CD4-positive, alpha-beta memory T cell (primary cell): Measurements from ENCODE around the gene MOB2. TPM values are rescaled to one million over a fixed set of nuclear protein-coding genes. Genes with fewer than 3 reads are reported as not detected.
A peak's percentile ranks its signal among the peaks of the same experiment; 100 is the strongest.

Source experiments
- CTCF ChIA-PET: fragments of 350-600 bp; sonication (Branson Sonifier 250); formaldehyde crosslinking; loops from one replicate; lab custom pipeline; 2021; ENCODE audit warnings: inconsistent platforms; ENCODE audit not compliant: partially characterized antibody; lab: Charles Lee
- POLR2A ChIA-PET: fragments of 350-600 bp; sonication (Branson Sonifier 250); formaldehyde crosslinking; loops from one replicate; lab custom pipeline; 2021; ENCODE audit not compliant: partially characterized antibody; lab: Charles Lee
- DNase-seq, 5 donors: peaks; one replicate each; pipeline versions ENCODE4 v3.0.0 to v3.0.0-alpha.2; 2020 to 2022; ENCODE audit warnings: mixed read lengths in 1 of 5
- H3K27ac ChIP-seq: one replicate; pipeline ENCODE4 v1.7.0; 2013; ENCODE audit warnings: low read depth, low read length
- H3K27me3 ChIP-seq: 2 replicates; pipeline ENCODE4 v1.7.0; 2013; ENCODE audit warnings: mild to moderate bottlenecking, low read length, moderate library complexity; ENCODE audit not compliant: insufficient read depth
- H3K36me3 ChIP-seq: 2 replicates; pipeline ENCODE4 v1.7.0; 2013; ENCODE audit warnings: mild to moderate bottlenecking, low read length, moderate library complexity; ENCODE audit not compliant: insufficient read depth
- H3K4me1 ChIP-seq: 2 replicates; pipeline ENCODE4 v1.7.0; 2013; ENCODE audit warnings: mild to moderate bottlenecking, low read length, moderate library complexity; ENCODE audit not compliant: insufficient read depth
- H3K4me3 ChIP-seq, 2 donors: one replicate each; pipeline ENCODE4 v1.7.0; 2013; ENCODE audit warnings: low read length in 2 of 2, mild to moderate bottlenecking in 1 of 2
- H3K9me3 ChIP-seq, 2 donors: one replicate each; pipeline ENCODE4 v1.7.0; 2013; ENCODE audit warnings: low read length in 2 of 2, control low read depth in 1 of 2; ENCODE audit not compliant: control insufficient read depth in 1 of 2
- H3K27ac Mint-ChIP-seq, 7 donors: one replicate each; pipeline ENCODE4 v1.8.0; 2020 to 2021; ENCODE audit warnings: mixed read lengths in 7 of 7, mild to moderate bottlenecking in 6 of 7, inconsistent platforms in 3 of 7, moderate library complexity in 3 of 7
- H3K27me3 Mint-ChIP-seq, 2 donors: one replicate each; pipeline ENCODE4 v1.8.0; 2020 to 2021; ENCODE audit warnings: mixed read lengths in 2 of 2
- H3K36me3 Mint-ChIP-seq, 2 donors: one replicate each; pipeline ENCODE4 v1.8.0; 2020 to 2021; ENCODE audit warnings: mixed read lengths in 2 of 2, inconsistent platforms in 1 of 2, mild to moderate bottlenecking in 1 of 2
- H3K4me1 Mint-ChIP-seq, 4 donors: one replicate each; pipeline ENCODE4 v1.8.0; 2020 to 2021; ENCODE audit warnings: mixed read lengths in 4 of 4, mild to moderate bottlenecking in 1 of 4
- H3K4me3 Mint-ChIP-seq, 8 donors: one replicate each; pipeline ENCODE4 v1.8.0; 2020 to 2021; ENCODE audit warnings: mixed read lengths in 8 of 8, mild to moderate bottlenecking in 7 of 8, moderate library complexity in 6 of 8, inconsistent platforms in 3 of 8
- H3K9me3 Mint-ChIP-seq, 8 donors: one replicate each; pipeline ENCODE4 v1.8.0; 2020 to 2021; ENCODE audit warnings: mixed read lengths in 8 of 8, mild to moderate bottlenecking in 5 of 8, inconsistent platforms in 3 of 8, moderate library complexity in 1 of 8
- intact Hi-C: fragments of 100-400 bp; cut with micrococcal nuclease; formaldehyde crosslinking; loops from one replicate; pipeline ENCODE4 v1.15.1; 2023
- polyA plus RNA-seq, 2 donors: library from polyadenylated mRNA; unstranded; fragments of 300-500 nt; fragmentation: Illumina TruSeq; gene quantifications; one replicate each; pipeline ENCODE4 v1.2.3, GENCODE V29; 2021
- total RNA-seq, 2 experiments: library from RNA; stranded (reverse); gene quantifications; one replicate each; pipeline ENCODE4 v1.2.3, GENCODE V29; 2021

MOB2 gene
- total and polyA plus RNA-seq, 4 experiments from 2014 or later: 48.8 to 74.1 (median 70.1) TPM

GRCh38 chr11:1518301-1518700, 31.7 kb upstream of the MOB2 start:
- ChIA-PET CTCF (no interaction called here), POLR2A (no interaction called here)
- Histone ChIP-seq H3K4me3 (no peak overlapping the region), H3K4me1 (peaks cover 61% of the 10 kb centered on the region), H3K36me3 (no peaks in the 10 kb centered on the region), H3K27me3 (no peaks in the 10 kb centered on the region), H3K27ac (no peak overlapping the region), H3K9me3 (no peaks in the 10 kb centered on the region)
- H3K9me3 Mint-ChIP-seq: no peaks in the 10 kb centered on the region
- no peak overlapping the region for H3K4me3 Mint-ChIP-seq
- H3K27ac Mint-ChIP-seq: peak overlapping the region in 1 of 7 donors; percentile 19
- H3K4me1 Mint-ChIP-seq: peaks cover 49 to 91% (median 72%) of the 10 kb centered on the region in 4 donors
- H3K36me3 Mint-ChIP-seq: peaks cover 7 to 18% of the 10 kb centered on the region in 2 donors
- no peaks in the 10 kb centered on the region for H3K27me3 Mint-ChIP-seq
- intact Hi-C loops: no loop called here
- no peak for DNase-seq

GRCh38 chr11:1517117-1518005, 30.8 kb upstream of the MOB2 start:
- Mint-ChIP-seq H3K27ac (peak overlapping the region in 5 of 7 donors; percentile 18 to 85 (median 49)), H3K9me3 (no peaks in the 10 kb centered on the region), H3K4me1 (peaks cover 49 to 88% (median 68%) of the 10 kb centered on the region in 4 donors), H3K4me3 (peak overlapping the region in 4 of 8 donors; percentile 29 to 67 (median 52)), H3K36me3 (peaks cover 9 to 17% of the 10 kb centered on the region in 2 donors), H3K27me3 (no peaks in the 10 kb centered on the region)
- intact Hi-C loops: no loop called here
- no peaks in the 10 kb centered on the region for H3K27me3 ChIP-seq
- no peak overlapping the region for H3K27ac ChIP-seq
- no peaks in the 10 kb centered on the region for H3K36me3 ChIP-seq
- ChIA-PET CTCF (no interaction called here), POLR2A (no interaction called here)
- no peak for DNase-seq
- H3K9me3 ChIP-seq: no peaks in the 10 kb centered on the region
- no peak overlapping the region for H3K4me3 ChIP-seq
- H3K4me1 ChIP-seq: peaks cover 57% of the 10 kb centered on the region

GRCh38 chr11:1516273-1517067, 29.9 kb upstream of the MOB2 start:
- peak overlapping the region; percentile 59 to 85 (median 73) for H3K27ac Mint-ChIP-seq
- ChIA-PET POLR2A (no interaction called here), CTCF (interaction anchor here (0.8 to 2.2 kb wide), 4 partner anchors 9 to 312 kb away, joined by 3 to 6 read pairs (median 4); no protein-coding TSS in a partner anchor)
- H3K4me1 ChIP-seq: peaks cover 57% of the 10 kb centered on the region
- no peaks in the 10 kb centered on the region for H3K9me3 ChIP-seq
- H3K4me1 Mint-ChIP-seq: peaks cover 53 to 90% (median 73%) of the 10 kb centered on the region in 4 donors
- no peaks in the 10 kb centered on the region for H3K9me3 Mint-ChIP-seq
- intact Hi-C loops: no loop called here
- H3K4me3 Mint-ChIP-seq: peak overlapping the region in 5 of 8 donors; percentile 4 to 68 (median 34)
- H3K36me3 ChIP-seq: no peaks in the 10 kb centered on the region
- H3K4me3 ChIP-seq: no peak overlapping the region
- peaks cover 9 to 22% of the 10 kb centered on the region in 2 donors for H3K36me3 Mint-ChIP-seq
- H3K27ac ChIP-seq: no peak overlapping the region
- peak in 1 of 5 donors; percentile 6 for DNase-seq
- H3K27me3 Mint-ChIP-seq: no peaks in the 10 kb centered on the region
- H3K27me3 ChIP-seq: no peaks in the 10 kb centered on the region

GRCh38 chr11:1515082-1516060, 28.8 kb upstream of the MOB2 start:
- Histone ChIP-seq H3K27me3 (no peaks in the 10 kb centered on the region), H3K36me3 (no peaks in the 10 kb centered on the region), H3K27ac (no peak overlapping the region), H3K4me3 (no peak overlapping the region), H3K4me1 (peaks cover 57% of the 10 kb centered on the region), H3K9me3 (no peaks in the 10 kb centered on the region)
- H3K9me3 Mint-ChIP-seq: no peaks in the 10 kb centered on the region
- CTCF ChIA-PET: interaction anchor here (0.8 to 2.2 kb wide), 9 partner anchors 9 to 313 kb away, joined by 3 to 6 read pairs (median 4); no protein-coding TSS in a partner anchor
- H3K27ac Mint-ChIP-seq: peak overlapping the region in 4 of 7 donors; percentile 3 to 84 (median 44)
- peaks cover 5 to 22% of the 10 kb centered on the region in 2 donors for H3K36me3 Mint-ChIP-seq
- POLR2A ChIA-PET: no interaction called here
- intact Hi-C loops: loop anchor here (1.0 kb wide), 1 partner anchor 62 kb away; no protein-coding TSS in a partner anchor
- no peaks in the 10 kb centered on the region for H3K27me3 Mint-ChIP-seq
- H3K4me3 Mint-ChIP-seq: peak overlapping the region in 2 of 8 donors; percentile 34 to 52
- DNase-seq: peak; percentile 55 to 69 (median 55)
- peaks cover 46 to 87% (median 70%) of the 10 kb centered on the region in 4 donors for H3K4me1 Mint-ChIP-seq

GRCh38 chr11:1514336-1515061, 27.9 kb upstream of the MOB2 start:
- Histone ChIP-seq H3K4me1 (peaks cover 54% of the 10 kb centered on the region), H3K27me3 (no peaks in the 10 kb centered on the region), H3K9me3 (no peaks in the 10 kb centered on the region), H3K36me3 (no peaks in the 10 kb centered on the region), H3K4me3 (no peak overlapping the region), H3K27ac (no peak overlapping the region)
- Mint-ChIP-seq H3K27ac (peak overlapping the region in 1 of 7 donors; percentile 82), H3K36me3 (peaks cover 5 to 23% of the 10 kb centered on the region in 2 donors), H3K27me3 (no peaks in the 10 kb centered on the region), H3K9me3 (no peaks in the 10 kb centered on the region), H3K4me3 (peak overlapping the region in 1 of 8 donors; percentile 31), H3K4me1 (peaks cover 43 to 86% (median 67%) of the 10 kb centered on the region in 4 donors)
- CTCF ChIA-PET: interaction anchor here (0.6 to 2.2 kb wide), 9 partner anchors 10 to 312 kb away, joined by 3 to 6 read pairs (median 4); no protein-coding TSS in a partner anchor
- DNase-seq: no peak
- intact Hi-C loops: loop anchor here (1.0 kb wide), 1 partner anchor 61 kb away; no protein-coding TSS in a partner anchor
- POLR2A ChIA-PET: no interaction called here
